Heart right ventricle (tissue), 16 donors: Measurements from ENCODE around the gene MTFR2. TPM values are rescaled to one million over a fixed set of nuclear protein-coding genes. Genes with fewer than 3 reads are reported as not detected.

ENCODE experiments used
- ATAC-seq, 8 donors: fragments of 200-7000 bp; cut with Tn5 transposase; one replicate each; pipeline ENCODE4 v1.9.1; 2020; ENCODE audit warnings: mild to moderate bottlenecking in 8 of 8, moderate library complexity in 8 of 8, moderate number of reproducible peaks in 1 of 8
- DNase-seq, 2 donors: peaks; one replicate each; pipeline ENCODE4 v3.0.0-alpha.2; 2020
- H3K27ac ChIP-seq, 10 donors: fragments of 200-600 bp; sonication (generic) in 2 of 10; one replicate each; pipeline versions ENCODE4 v1.5.0 to v1.8.0; 2020 to 2022; ENCODE audit warnings: mild to moderate bottlenecking in 3 of 10
- H3K27me3 ChIP-seq, 7 donors: fragments of 200-600 bp; one replicate each; pipeline ENCODE4 v1.8.0; 2021 to 2022; ENCODE audit warnings: mild to moderate bottlenecking in 2 of 7
- H3K36me3 ChIP-seq, 9 donors: fragments of 200-600 bp; sonication (generic) in 1 of 9; one replicate each; pipeline versions ENCODE4 v1.5.0 to v1.8.0; 2020 to 2022; ENCODE audit warnings: mild to moderate bottlenecking in 2 of 9
- H3K4me1 ChIP-seq, 9 donors: fragments of 200-600 bp; sonication (generic) in 1 of 9; one replicate each; pipeline versions ENCODE4 v1.5.0 to v1.8.0; 2020 to 2022; ENCODE audit warnings: mild to moderate bottlenecking in 4 of 9
- H3K4me3 ChIP-seq, 10 donors: fragments of 200-600 bp; sonication (generic) in 2 of 10; one replicate each; pipeline versions ENCODE4 v1.5.0 to v1.8.0; 2020 to 2022; ENCODE audit warnings: mild to moderate bottlenecking in 7 of 10, moderate library complexity in 2 of 10
- H3K9me3 ChIP-seq, 11 donors: fragments of 200-600 bp in 10 of 11; sonication (generic) in 2 of 11; one replicate each; pipeline versions ENCODE4 v1.5.0 to v1.8.0; 2013 to 2022; ENCODE audit warnings: mild to moderate bottlenecking in 2 of 11, control low read depth in 1 of 11, moderate library complexity in 1 of 11
- CTCF ChIP-seq, 9 donors: fragments of 200-600 bp; sonication (generic) in 2 of 9; IDR thresholded peaks; one replicate each; pipeline versions ENCODE4 v1.5.0 to v1.8.0; 2021 to 2022; ENCODE audit warnings: antibody characterized with exemption in 9 of 9, mild to moderate bottlenecking in 5 of 9, moderate library complexity in 1 of 9
- WGBS, 2 donors: extraction: QIAGEN DNeasy Blood & Tissue Kit; methylation state at CpG; one replicate each; pipeline ENCODE4 v1.1.7; 2013; ENCODE audit warnings: inconsistent platforms in 1 of 2; 5-methylcytosine and 5-hydroxymethylcytosine counted together
- intact Hi-C, 10 donors: fragments of 100-400 bp; cut with DNase I; formaldehyde crosslinking; loops; one replicate each; pipeline versions ENCODE4 v1.11.1 to v1.14.2; 2022
- polyA plus RNA-seq, 2 donors: library from polyadenylated mRNA; stranded (reverse); fragments of 200-250 nt; gene quantifications; one replicate each; pipeline ENCODE4 v1.2.3, GENCODE V29; 2013
- total RNA-seq, 10 donors: library from RNA; stranded (reverse); fragmentation: NEBNext Ultra II Directional in 3 of 10; extraction: Animal tissue kit (Norgen Biotek cat#: 25700) in 3 of 10; gene quantifications; one replicate each; pipeline versions ENCODE4 v1.2.1 to v1.2.4, GENCODE V29; 2021 to 2023
- donor health status: Arrhythmogenic right ventricular cardiomyopathy.
- donor health status: ischemic (EF 13 %, LVEDD 7.1; RV severe dilation, severe dysfunction).
- donor health status: healthy with polysubstance abuse.
- donor health status: DM: no; HTN: yes; CAD: no.
- donor health status: DM: no; HTN: no; CAD: no.
- donor health status: ischemic (EF 25% LVEDD 6.9; RV normal size, moderate dysfunction).
- donor health status: ischemic (EF 25% LVEDD 5.7; RV mildly dilated, moderate dysfunction).
- donor health status: healthy.
- donor health status: DM: yes; HTN: yes; CAD: no.
- donor health status: Ischemic cardiomyopathy.
- donor health status: ischemic (EF 35%, LVEDD 5.7; RV mildly dilated, moderate dysfunction).
- donor health status: nonischemic (EF 11% LVEDD 7.7; RV severe dilation, severe dysfunction).
- donor health status: DM: yes; HTN: yes; CAD: no.
- donor health status: PGD.
- donor health status: ischemic (EF 29% LVEDD 5.4; RV normal size, mild dysfunction).
- donor health status: nonischemic (EF 23%, LVEDD 6.1; RV moderate dilation, normal function).

The MTFR2 gene
- total and polyA plus RNA-seq, 12 donors = 0.20 to 0.69 (median 0.27) TPM; not detected in 6

GRCh38 chr6:136265101-136265500 lies 15.0 kb upstream of the MTFR2 start:
- no peak for ATAC-seq
- intact Hi-C loops = no loop called here
- H3K4me1 ChIP-seq = peaks cover 0 to 17% (median 0%) of the 10 kb centered on the region in 9 donors
- no peak overlapping the region for H3K4me3 ChIP-seq
- DNase-seq = no peak
- no peak for TF ChIP-seq CTCF (IDR thresholded peaks at IDR 0.05)
- peaks cover 0 to 100% (median 74%) of the 10 kb centered on the region in 9 donors for H3K36me3 ChIP-seq
- H3K27me3 ChIP-seq = no peaks in the 10 kb centered on the region
- no peak overlapping the region for H3K27ac ChIP-seq
- 93 to 95% methylated on average over 1 of the region's 1 CpG for WGBS, 2 donors
- no peaks in the 10 kb centered on the region for H3K9me3 ChIP-seq

- Histone ChIP-seq H3K4me1 (peaks cover 0 to 17% (median 0%) of the 10 kb centered on the region in 9 donors), H3K27ac (no peak overlapping the region), H3K4me3 (no peak overlapping the region), H3K36me3 (peaks cover 0 to 100% (median 64%) of the 10 kb centered on the region in 9 donors), H3K9me3 (no peaks in the 10 kb centered on the region), H3K27me3 (no peaks in the 10 kb centered on the region)
- WGBS, 2 donors = 43 to 53% methylated on average over 1 of the region's 1 CpG
- intact Hi-C loops = no loop called here
- no peak for TF ChIP-seq CTCF (IDR thresholded peaks at IDR 0.05)
- no peak for ATAC-seq
- DNase-seq = no peak
Measured at GRCh38 chr6:136262940-136263339, 12.8 kb upstream of the MTFR2 start.

- Histone ChIP-seq H3K4me3 (no peak overlapping the region), H3K4me1 (peaks cover 0 to 24% (median 10%) of the 10 kb centered on the region in 9 donors), H3K27ac (no peak overlapping the region), H3K9me3 (no peaks in the 10 kb centered on the region), H3K27me3 (no peaks in the 10 kb centered on the region), H3K36me3 (peaks cover 0 to 55% (median 22%) of the 10 kb centered on the region in 9 donors)
- intact Hi-C loops = loop anchor here in 2 of 10 donors (5.0 kb wide), 1 partner anchor 32 kb away; the partner anchor contains the start of gene BCLAF1 (in 2 of the 2)
- no peak for TF ChIP-seq CTCF (IDR thresholded peaks at IDR 0.05)
- DNase-seq = no peak
- no peak for ATAC-seq
Measured at GRCh38 chr6:136254851-136255466, 4.8 kb upstream of the MTFR2 start.

GRCh38 chr6:136253734-136254133 lies 3.6 kb upstream of the MTFR2 start:
- Histone ChIP-seq H3K27ac (no peak overlapping the region), H3K9me3 (no peaks in the 10 kb centered on the region), H3K36me3 (peaks cover 0 to 42% (median 13%) of the 10 kb centered on the region in 9 donors), H3K4me3 (no peak overlapping the region), H3K4me1 (peaks cover 0 to 31% (median 16%) of the 10 kb centered on the region in 9 donors), H3K27me3 (no peaks in the 10 kb centered on the region)
- TF ChIP-seq CTCF (IDR thresholded peaks at IDR 0.05) = no peak
- WGBS, 2 donors = 74 to 76% methylated on average over 6 of the region's 6 CpGs
- ATAC-seq (no peak), DNase-seq (no peak)
- intact Hi-C loops = loop anchor here in 2 of 10 donors (5.0 kb wide), 1 partner anchor 34 kb away; the partner anchor contains the start of gene BCLAF1 (in 2 of the 2)
